ENCODE measurements around the gene CTXND2.

DNA sequence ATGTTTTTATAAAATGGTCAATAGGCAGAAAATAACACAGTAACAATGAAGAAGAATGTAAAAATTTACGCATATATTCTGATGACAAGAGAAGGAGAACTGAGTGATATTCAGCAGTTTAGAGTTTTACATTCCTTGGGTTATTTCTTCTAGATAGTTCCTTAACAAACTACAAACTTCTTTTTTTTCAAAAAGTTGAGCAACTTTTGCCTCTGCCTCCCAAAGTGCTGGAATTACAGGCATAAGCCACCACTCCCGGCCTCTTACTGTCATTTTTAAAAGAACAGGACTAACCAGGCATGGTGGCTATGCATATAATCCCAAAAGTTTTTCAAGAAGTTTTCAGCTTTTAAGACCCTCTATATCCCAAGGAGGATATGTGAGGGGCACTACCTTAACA, 43.5 kb upstream of the CTXND2 start:
- TF ChIP-seq, protein P1, sequence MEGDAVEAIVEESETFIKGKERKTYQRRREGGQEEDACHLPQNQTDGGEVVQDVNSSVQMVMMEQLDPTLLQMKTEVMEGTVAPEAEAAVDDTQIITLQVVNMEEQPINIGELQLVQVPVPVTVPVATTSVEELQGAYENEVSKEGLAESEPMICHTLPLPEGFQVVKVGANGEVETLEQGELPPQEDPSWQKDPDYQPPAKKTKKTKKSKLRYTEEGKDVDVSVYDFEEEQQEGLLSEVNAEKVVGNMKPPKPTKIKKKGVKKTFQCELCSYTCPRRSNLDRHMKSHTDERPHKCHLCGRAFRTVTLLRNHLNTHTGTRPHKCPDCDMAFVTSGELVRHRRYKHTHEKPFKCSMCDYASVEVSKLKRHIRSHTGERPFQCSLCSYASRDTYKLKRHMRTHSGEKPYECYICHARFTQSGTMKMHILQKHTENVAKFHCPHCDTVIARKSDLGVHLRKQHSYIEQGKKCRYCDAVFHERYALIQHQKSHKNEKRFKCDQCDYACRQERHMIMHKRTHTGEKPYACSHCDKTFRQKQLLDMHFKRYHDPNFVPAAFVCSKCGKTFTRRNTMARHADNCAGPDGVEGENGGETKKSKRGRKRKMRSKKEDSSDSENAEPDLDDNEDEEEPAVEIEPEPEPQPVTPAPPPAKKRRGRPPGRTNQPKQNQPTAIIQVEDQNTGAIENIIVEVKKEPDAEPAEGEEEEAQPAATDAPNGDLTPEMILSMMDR (IDR thresholded peaks at IDR 0.05) = no peak
- TF ChIP-seq POLR2A (IDR thresholded peaks at IDR 0.05) (no peak), POLR2AphosphoS5 (IDR thresholded peaks at IDR 0.05) (no peak), EP300 (IDR thresholded peaks at IDR 0.05) (no peak)

Measured in stomach (tissue), 4 donors.